ENCODE measurements around the gene GID8.
A peak's percentile ranks its signal among the peaks of the same experiment; 100 is the strongest.

DNA sequence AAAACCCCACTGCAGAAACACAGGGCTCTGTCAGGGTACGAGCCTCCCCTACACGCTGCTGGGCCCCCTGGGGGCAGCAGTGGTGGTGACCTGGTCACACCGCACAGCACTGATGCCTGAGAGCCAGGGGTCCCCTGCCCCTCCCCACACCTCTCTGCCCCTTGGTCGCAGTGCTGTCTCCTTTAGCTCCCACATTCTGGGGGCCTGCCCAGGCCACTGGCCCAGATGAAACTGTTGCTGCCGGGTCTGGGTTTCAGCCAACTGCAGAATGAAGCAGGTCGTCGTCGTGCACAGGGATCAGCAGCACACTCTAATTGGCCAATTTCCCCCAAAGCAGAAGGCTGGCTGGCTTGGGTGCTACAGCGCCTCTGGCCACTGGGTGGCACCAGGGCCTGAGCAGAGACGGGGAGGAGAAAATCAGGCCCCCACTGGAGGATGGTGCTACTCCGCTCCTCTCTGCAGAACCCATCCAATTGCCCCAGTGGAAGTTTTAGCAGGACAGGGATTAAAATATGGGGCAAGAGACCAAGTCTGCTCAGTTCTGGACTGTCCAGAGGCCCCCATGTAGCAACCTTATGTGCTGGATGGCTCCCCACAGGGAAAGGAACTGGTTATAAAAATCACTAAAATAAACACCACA, 37.8 kb upstream of the GID8 start:
- TF ChIP-seq SIN3A (IDR thresholded peaks at IDR 0.05; ENCODE audit: borderline replicate concordance, insufficient read depth, low read length), result no peak
- TF ChIP-seq, protein P1, sequence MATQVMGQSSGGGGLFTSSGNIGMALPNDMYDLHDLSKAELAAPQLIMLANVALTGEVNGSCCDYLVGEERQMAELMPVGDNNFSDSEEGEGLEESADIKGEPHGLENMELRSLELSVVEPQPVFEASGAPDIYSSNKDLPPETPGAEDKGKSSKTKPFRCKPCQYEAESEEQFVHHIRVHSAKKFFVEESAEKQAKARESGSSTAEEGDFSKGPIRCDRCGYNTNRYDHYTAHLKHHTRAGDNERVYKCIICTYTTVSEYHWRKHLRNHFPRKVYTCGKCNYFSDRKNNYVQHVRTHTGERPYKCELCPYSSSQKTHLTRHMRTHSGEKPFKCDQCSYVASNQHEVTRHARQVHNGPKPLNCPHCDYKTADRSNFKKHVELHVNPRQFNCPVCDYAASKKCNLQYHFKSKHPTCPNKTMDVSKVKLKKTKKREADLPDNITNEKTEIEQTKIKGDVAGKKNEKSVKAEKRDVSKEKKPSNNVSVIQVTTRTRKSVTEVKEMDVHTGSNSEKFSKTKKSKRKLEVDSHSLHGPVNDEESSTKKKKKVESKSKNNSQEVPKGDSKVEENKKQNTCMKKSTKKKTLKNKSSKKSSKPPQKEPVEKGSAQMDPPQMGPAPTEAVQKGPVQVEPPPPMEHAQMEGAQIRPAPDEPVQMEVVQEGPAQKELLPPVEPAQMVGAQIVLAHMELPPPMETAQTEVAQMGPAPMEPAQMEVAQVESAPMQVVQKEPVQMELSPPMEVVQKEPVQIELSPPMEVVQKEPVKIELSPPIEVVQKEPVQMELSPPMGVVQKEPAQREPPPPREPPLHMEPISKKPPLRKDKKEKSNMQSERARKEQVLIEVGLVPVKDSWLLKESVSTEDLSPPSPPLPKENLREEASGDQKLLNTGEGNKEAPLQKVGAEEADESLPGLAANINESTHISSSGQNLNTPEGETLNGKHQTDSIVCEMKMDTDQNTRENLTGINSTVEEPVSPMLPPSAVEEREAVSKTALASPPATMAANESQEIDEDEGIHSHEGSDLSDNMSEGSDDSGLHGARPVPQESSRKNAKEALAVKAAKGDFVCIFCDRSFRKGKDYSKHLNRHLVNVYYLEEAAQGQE (IDR thresholded peaks at IDR 0.05; ENCODE audit: insufficient read depth in 1 of 2, low read depth in 2 of 2, low read length in 2 of 2), result no peak
- peak; percentile 42; the same call in 1 of the 2 replicates for TF ChIP-seq POLR2AphosphoS5 (IDR thresholded peaks at IDR 0.05; ENCODE audit: low read depth, low read length)
